ENCODE data around the gene GALNT17. TPM values are rescaled to one million over a fixed set of nuclear protein-coding genes. Genes with fewer than 3 reads are reported as not detected.

The GALNT17 gene
- 20.2 and 21.9 TPM in 2 replicates for total RNA-seq (ENCODE audit: low replicate concordance)
- long read RNA-seq, partial matches to known transcripts: 3 of 8 reads
- long read RNA-seq, other reads (novel, unspliced or antisense): 5 of 8 reads

GRCh38 chr7:71132127-71132376 is at the start of gene GALNT17:
GALNT17 (plus strand) TSS chr7:71132144.
- H3K27me3 Mint-ChIP-seq: peaks cover 52% of the 10 kb centered on the region
- no peak for TF ChIP-seq CTCF (conservative IDR thresholded peaks at IDR 0.05)
- peak within 1 kb of the TSS; percentile 39 for H3K27ac Mint-ChIP-seq
- H3K36me3 Mint-ChIP-seq: no peaks in the 10 kb centered on the region
- peaks cover 7% of the 10 kb centered on the region for H3K4me1 Mint-ChIP-seq (ENCODE audit: unreplicated experiment)
- peak within 1 kb of the TSS; percentile 88 for H3K4me3 Mint-ChIP-seq
- no peaks in the 10 kb centered on the region for H3K9me3 Mint-ChIP-seq
- DNase-seq (ENCODE audit: extremely low spot score, unreplicated experiment): no peak

- H3K27ac Mint-ChIP-seq: no peak overlapping the region
- no peaks in the 10 kb centered on the region for H3K27me3 Mint-ChIP-seq
- TF ChIP-seq CTCF (conservative IDR thresholded peaks at IDR 0.05): no peak
- H3K4me3 Mint-ChIP-seq: no peak overlapping the region
- peaks cover 5% of the 10 kb centered on the region for H3K36me3 Mint-ChIP-seq
- DNase-seq (ENCODE audit: extremely low spot score, unreplicated experiment): no peak
- H3K9me3 Mint-ChIP-seq: peaks cover 6% of the 10 kb centered on the region
- H3K4me1 Mint-ChIP-seq (ENCODE audit: unreplicated experiment): no peaks in the 10 kb centered on the region
These were observed 36.6 kb upstream of the GALNT17 start for GRCh38 chr7:71095266-71095860.

- TF ChIP-seq CTCF (conservative IDR thresholded peaks at IDR 0.05): no peak
- peaks cover 5% of the 10 kb centered on the region for H3K36me3 Mint-ChIP-seq
- H3K4me3 Mint-ChIP-seq: no peak overlapping the region
- H3K9me3 Mint-ChIP-seq: peaks cover 6% of the 10 kb centered on the region
- H3K27me3 Mint-ChIP-seq: no peaks in the 10 kb centered on the region
- no peak overlapping the region for H3K27ac Mint-ChIP-seq
- DNase-seq (ENCODE audit: extremely low spot score, unreplicated experiment): no peak
- no peaks in the 10 kb centered on the region for H3K4me1 Mint-ChIP-seq (ENCODE audit: unreplicated experiment)
These were observed 35.6 kb upstream of the GALNT17 start for GRCh38 chr7:71096351-71096750.

GRCh38 chr7:71106226-71106625 is 25.7 kb upstream of the GALNT17 start:
- no peaks in the 10 kb centered on the region for H3K4me1 Mint-ChIP-seq (ENCODE audit: unreplicated experiment)
- DNase-seq (ENCODE audit: extremely low spot score, unreplicated experiment): no peak
- no peak overlapping the region for H3K27ac Mint-ChIP-seq
- no peaks in the 10 kb centered on the region for H3K36me3 Mint-ChIP-seq
- no peak overlapping the region for H3K4me3 Mint-ChIP-seq
- peaks cover 14% of the 10 kb centered on the region for H3K27me3 Mint-ChIP-seq
- TF ChIP-seq CTCF (conservative IDR thresholded peaks at IDR 0.05): no peak
- no peaks in the 10 kb centered on the region for H3K9me3 Mint-ChIP-seq

- no peak for DNase-seq (ENCODE audit: extremely low spot score, unreplicated experiment)
- Mint-ChIP-seq H3K36me3 (no peaks in the 10 kb centered on the region), H3K27me3 (peaks cover 26% of the 10 kb centered on the region), H3K27ac (no peak overlapping the region), H3K4me1 (ENCODE audit: unreplicated experiment) (no peaks in the 10 kb centered on the region), H3K4me3 (no peak overlapping the region), H3K9me3 (no peaks in the 10 kb centered on the region)
- TF ChIP-seq CTCF (conservative IDR thresholded peaks at IDR 0.05): no peak
These were observed 19.5 kb upstream of the GALNT17 start for GRCh38 chr7:71112436-71112835.

- Mint-ChIP-seq H3K27ac (no peak overlapping the region), H3K4me3 (no peak overlapping the region), H3K36me3 (no peaks in the 10 kb centered on the region), H3K4me1 (ENCODE audit: unreplicated experiment) (no peaks in the 10 kb centered on the region), H3K9me3 (no peaks in the 10 kb centered on the region), H3K27me3 (peaks cover 10% of the 10 kb centered on the region)
- no peak for TF ChIP-seq CTCF (conservative IDR thresholded peaks at IDR 0.05)
- DNase-seq (ENCODE audit: extremely low spot score, unreplicated experiment): no peak
These were observed 11.8 kb upstream of the GALNT17 start for GRCh38 chr7:71120096-71120495.
